ENCODE measurements around the gene HOXC12.

The HOXC12 gene

GRCh38 chr12:53997204-53998109 is 42.8 kb downstream of the HOXC12 start:
- no peak for DNase-seq (ENCODE audit: low read depth)

GRCh38 chr12:53998110-53998899 is 43.6 kb downstream of the HOXC12 start:
- DNase-seq (ENCODE audit: low read depth): no peak

- no peak for DNase-seq (ENCODE audit: low read depth)
Measured at GRCh38 chr12:53998900-53999236, 44.2 kb downstream of the HOXC12 start.

- DNase-seq (ENCODE audit: low read depth): peak; percentile 22
Measured at GRCh38 chr12:53999559-54000115, 44.9 kb downstream of the HOXC12 start.

GRCh38 chr12:54000116-54001114 is 45.7 kb downstream of the HOXC12 start, which contains the start of gene HOXC9:
HOXC9 (plus strand) TSS chr12:54000161; CDS start chr12:54000189, 28 bp downstream.
- DNase-seq (ENCODE audit: low read depth): no peak

- no peak for DNase-seq (ENCODE audit: low read depth)
Measured at GRCh38 chr12:54001283-54002187, 46.8 kb downstream of the HOXC12 start.

- DNase-seq (ENCODE audit: low read depth): no peak
Measured at GRCh38 chr12:54002278-54002914, 47.7 kb downstream of the HOXC12 start.

GRCh38 chr12:54002915-54003389 is 48.2 kb downstream of the HOXC12 start:
- no peak for DNase-seq (ENCODE audit: low read depth)

GRCh38 chr12:54003625-54004024 is 48.9 kb downstream of the HOXC12 start:
- no peak for DNase-seq (ENCODE audit: low read depth)

GRCh38 chr12:54004063-54004840 is 49.5 kb downstream of the HOXC12 start:
- DNase-seq (ENCODE audit: low read depth): no peak

- no peak for DNase-seq (ENCODE audit: low read depth)
Measured at GRCh38 chr12:54004841-54005530, 50.3 kb downstream of the HOXC12 start.

GRCh38 chr12:54005531-54005852 is 50.8 kb downstream of the HOXC12 start:
- no peak for DNase-seq (ENCODE audit: low read depth)

- peak; percentile 55 for DNase-seq (ENCODE audit: low read depth)
Measured at GRCh38 chr12:54005853-54006558, 51.3 kb downstream of the HOXC12 start.

GRCh38 chr12:54006559-54007220 is 52.0 kb downstream of the HOXC12 start:
- no peak for DNase-seq (ENCODE audit: low read depth)

GRCh38 chr12:54007538-54008259 is 53.0 kb downstream of the HOXC12 start:
- no peak for DNase-seq (ENCODE audit: low read depth)

GRCh38 chr12:54008260-54008552 is 53.5 kb downstream of the HOXC12 start:
- DNase-seq (ENCODE audit: low read depth): no peak

All from fibroblast of gingiva (primary cell).